GM18511 (cell line): ENCODE measurements around the gene CFI.
A peak's percentile ranks its signal among the peaks of the same experiment; 100 is the strongest.

ENCODE experiments used
- ATAC-seq: cut with Tn5 transposase; IDR thresholded peaks from one replicate; pipeline ENCODE4 v1.9.1; 2021; ENCODE audit warnings: mild to moderate bottlenecking, moderate library complexity; ENCODE audit not compliant: unreplicated experiment

CFI gene

GRCh38 chr4:109735566-109736365, 66.0 kb downstream of the CFI start:
- no peak for ATAC-seq

- ATAC-seq: no peak
Observed at GRCh38 chr4:109733728-109734127, 68.1 kb downstream of the CFI start.

GRCh38 chr4:109730619-109731545, 70.9 kb downstream of the CFI start:
- no peak for ATAC-seq

GRCh38 chr4:109729718-109730618, 71.8 kb downstream of the CFI start, which contains the start of gene PLA2G12A:
PLA2G12A (minus strand) TSS chr4:109730070; CDS start chr4:109729809, 261 bp downstream.
- peak; percentile 85 for ATAC-seq

- no peak for ATAC-seq
Observed at GRCh38 chr4:109729117-109729717, 72.6 kb downstream of the CFI start.

GRCh38 chr4:109728385-109728784, 73.4 kb downstream of the CFI start:
- ATAC-seq: no peak

- no peak for ATAC-seq
Observed at GRCh38 chr4:109723110-109723509, 78.7 kb downstream of the CFI start.

GRCh38 chr4:109722357-109722756, 79.4 kb downstream of the CFI start:
- ATAC-seq: no peak

- no peak for ATAC-seq
Observed at GRCh38 chr4:109721033-109721432, 80.8 kb downstream of the CFI start.

GRCh38 chr4:109719604-109720003, 82.2 kb downstream of the CFI start:
- ATAC-seq: no peak

- no peak for ATAC-seq
Observed at GRCh38 chr4:109718759-109719158, 83.0 kb downstream of the CFI start.

- ATAC-seq: no peak
Observed at GRCh38 chr4:109713500-109713899, 88.3 kb downstream of the CFI start.

- ATAC-seq: peak; percentile 73
Observed at GRCh38 chr4:109708990-109709389, 92.8 kb downstream of the CFI start.

- no peak for ATAC-seq
Observed at GRCh38 chr4:109708435-109708834, 93.4 kb downstream of the CFI start.

GRCh38 chr4:109703664-109704361, 98.0 kb downstream of the CFI start:
- no peak for ATAC-seq

GRCh38 chr4:109702950-109703663, 98.7 kb downstream of the CFI start, which contains the start of gene CASP6:
CASP6 (minus strand) TSS chr4:109703445; CDS start chr4:109703395, 50 bp downstream.
- ATAC-seq: peak; percentile 78

- ATAC-seq: no peak
Observed at GRCh38 chr4:109701566-109702410, 100.0 kb downstream of the CFI start.
